ENCODE measurements around the gene GUCY2C.

Gene GUCY2C

DNA sequence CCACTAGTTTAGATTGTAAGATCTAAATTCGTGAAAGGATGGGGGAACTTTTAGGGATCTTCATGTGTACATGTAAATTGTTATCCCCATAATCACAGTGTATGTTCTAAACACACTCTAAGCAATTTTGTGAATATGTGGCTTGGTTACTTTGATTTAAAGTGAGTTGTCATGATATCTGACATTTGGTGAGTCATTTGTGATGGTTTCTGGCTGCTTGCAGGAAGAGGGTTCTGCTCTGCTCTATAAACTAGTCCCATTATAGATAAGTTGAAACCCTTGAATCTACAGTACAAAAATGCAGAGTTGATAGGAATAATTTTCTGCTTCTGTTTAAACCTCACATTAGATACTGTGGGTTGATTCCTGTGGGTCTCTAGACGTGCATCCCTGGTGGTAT, 14.8 kb downstream of the GUCY2C start:
- DNase-seq (ENCODE audit: low read depth): no peak

DNA sequence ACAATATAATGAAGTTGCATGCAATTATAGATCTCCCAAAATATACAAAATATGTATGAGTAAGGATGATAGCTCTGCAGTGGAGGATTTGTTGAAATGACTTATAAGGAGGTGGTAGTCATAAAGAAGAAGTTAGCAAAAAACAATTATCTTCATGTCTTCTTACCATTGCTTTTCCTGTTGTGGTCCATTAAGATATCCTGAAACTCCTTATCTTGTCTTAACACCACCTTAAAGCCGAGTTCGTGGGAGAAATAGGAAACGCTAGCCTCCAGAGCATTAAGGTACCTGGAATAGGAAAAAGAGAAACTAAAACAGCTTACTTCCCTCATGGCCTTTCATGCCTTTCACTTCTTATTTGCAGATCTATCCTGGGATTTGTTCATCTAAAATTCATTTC, 15.2 kb downstream of the GUCY2C start:
- no peak for DNase-seq (ENCODE audit: low read depth)

DNA sequence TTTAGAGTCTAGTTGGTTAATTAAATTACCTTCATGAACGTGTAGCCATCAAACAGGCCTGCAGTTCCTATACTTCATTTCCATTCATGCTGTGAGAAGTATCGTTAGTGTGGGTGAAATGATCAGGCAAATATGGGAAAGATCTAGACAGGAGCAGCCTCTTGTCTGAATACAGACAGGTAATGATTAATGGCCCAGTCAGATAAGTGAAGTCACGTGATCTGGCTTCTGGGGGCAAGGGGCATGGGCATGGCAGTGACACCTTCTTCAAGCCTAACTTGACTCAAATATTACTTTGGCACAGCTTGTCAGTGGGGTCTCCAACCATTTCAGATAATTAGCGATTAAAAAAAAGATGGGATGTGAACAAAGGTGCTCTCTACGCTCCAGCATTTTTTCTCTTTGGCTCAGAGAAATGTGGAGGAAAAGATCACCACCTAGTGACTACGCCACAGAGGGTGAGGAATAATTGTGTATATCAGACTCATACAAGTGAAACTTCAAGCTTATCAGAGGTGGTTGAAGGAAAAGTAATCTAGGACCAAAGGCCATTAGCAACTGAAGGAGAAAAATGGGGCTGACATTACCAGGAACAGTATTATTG, 17.8 kb downstream of the GUCY2C start:
- DNase-seq (ENCODE audit: low read depth): no peak

DNA sequence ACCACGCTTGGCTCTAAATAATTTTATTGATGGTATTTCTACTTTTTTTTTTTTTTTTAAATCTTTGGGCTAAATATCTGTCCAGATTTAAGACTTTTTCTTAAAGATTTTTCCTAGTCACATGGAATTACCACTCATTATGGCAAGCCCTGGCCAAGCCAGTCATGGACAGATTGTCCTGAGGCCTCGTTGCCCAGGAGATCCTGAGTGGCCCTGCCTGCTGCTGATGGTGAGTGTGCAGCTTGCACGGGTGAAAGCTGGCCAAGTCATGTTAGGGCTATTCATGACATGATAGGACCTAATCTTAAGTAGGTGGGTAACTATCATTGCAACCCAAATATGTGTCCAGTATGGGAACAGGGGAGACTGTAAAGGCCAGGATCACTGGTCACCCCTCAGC, 27.8 kb downstream of the GUCY2C start:
- DNase-seq (ENCODE audit: low read depth): no peak

DNA sequence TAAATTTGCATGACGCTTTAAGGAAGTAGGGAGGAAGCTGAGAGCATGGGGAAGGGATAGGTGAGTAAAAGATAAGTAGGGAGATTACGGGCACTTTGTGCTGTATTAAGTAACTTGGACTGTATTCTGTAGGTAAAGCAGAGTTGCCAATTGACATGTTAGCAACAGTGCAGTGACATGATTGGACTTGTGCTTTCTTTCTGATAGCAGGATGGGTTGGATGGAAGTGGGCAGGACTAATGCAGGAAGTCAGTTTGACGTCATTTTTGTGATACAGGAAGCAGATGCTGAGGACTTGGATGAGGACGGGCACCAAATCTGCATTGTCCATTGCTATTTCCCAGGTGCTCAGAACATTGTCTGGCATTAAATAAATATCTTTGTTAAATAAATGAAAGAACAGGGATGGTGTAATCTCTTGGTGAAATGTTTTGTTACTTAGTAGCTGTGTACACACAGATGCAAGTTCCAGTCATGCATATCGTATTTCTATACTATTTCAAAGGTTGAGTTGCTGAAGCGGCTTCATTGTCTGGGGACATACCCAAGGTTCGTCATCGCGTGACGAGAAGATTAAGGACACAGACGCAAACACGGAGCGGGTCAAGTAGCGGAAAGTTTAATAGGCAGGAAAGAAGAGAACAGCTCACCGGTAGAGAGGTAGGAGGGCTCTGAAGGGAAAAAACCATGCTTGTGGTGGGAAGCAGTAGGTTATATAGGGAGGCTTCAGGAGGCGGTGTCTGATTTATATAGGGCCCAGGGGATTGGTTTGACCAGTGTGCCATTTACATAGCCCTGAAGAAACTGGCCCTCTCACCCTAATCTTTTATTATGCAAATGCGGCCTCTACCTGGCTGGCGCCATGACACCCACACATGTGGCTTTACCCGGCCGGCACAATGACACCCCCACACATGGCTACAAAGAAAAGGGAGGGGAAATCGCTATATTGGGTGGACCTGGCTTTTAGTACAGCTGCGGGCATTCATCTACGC, 30.7 kb downstream of the GUCY2C start:
- no peak for DNase-seq (ENCODE audit: low read depth)

DNA sequence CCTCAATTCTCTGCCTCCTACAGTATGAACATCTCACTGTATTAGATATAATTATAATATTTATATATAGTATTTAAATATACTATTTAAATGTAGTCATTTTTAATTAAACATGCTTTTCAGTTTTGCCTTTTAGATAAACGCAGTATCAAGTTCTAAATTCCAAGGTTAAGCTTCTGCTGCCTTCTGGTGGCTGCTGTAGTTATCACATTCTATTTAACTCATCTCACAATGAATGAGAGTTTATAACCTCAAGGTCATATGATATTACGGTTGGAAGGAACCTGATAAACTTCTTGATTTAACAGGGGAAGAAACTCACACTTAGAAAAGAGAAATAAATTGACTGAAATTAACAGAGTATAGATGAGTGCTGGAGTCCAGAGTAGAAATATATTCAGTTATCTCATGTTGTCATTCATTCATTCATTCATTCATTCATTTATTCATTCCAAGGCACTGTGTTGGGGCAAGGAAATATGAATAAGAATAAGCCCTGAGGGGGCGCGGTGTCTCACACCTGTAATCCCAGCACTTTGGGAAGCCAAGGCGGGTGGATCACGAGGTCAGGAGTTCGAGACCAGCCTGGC, 31.9 kb downstream of the GUCY2C start:
- peak; percentile 12 for DNase-seq (ENCODE audit: low read depth)

DNA sequence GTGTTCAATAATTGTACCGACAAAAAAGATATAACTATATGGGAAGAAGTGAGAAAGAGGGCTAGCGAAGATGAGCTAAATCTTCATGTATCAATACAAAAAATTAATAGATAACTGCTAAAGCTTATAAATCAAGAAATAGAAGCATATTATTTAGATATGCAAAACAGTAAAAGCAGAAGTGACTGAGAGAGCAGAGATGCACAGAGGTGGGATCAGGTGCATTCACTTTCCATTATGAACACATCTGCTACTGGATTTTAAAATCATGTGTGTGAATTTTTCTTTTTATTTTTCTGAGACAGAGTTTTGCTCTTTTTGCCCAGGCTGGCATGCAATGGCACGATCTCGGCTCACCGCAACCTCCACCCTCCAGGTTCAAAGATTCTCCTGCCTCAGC, 33.4 kb downstream of the GUCY2C start:
- DNase-seq (ENCODE audit: low read depth): no peak

DNA sequence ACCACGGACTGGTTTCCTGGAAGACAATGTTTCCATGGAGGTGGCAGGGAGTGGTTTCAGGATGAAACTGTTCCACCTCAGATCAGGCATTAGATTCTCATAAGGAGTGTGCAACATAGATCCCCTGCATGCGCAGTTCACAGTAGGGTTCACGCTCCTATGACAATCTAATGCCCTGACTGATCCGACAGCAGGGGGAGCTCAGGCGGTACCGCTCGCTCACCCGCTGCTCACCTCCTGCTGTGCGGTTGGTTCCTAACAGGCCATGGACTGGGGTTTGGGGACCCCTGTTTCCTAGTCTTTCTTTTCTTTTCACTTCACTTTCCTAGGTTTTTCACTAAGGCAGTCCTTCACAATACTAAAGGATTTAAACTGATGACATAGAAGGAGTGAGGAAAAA, 39.6 kb downstream of the GUCY2C start:
- no peak for DNase-seq (ENCODE audit: low read depth)

DNA sequence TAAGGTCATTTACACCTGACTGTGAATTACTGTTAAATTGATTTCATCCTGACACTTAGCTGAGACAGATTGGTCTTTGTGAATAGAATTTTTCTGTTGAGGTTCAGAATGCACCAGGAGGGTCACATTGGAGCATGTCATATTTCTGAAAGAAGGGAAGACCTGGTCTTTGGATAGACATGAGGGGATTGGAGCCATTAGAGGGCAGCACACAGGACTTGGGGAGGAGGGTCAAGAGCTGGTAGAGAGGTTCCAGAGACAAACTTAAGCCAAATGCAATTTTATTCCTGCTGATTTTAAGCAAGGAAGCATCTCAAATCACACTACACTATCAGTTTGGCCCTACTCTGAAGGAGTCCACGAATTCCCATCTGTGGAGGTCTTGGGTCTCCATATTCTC, 41.1 kb downstream of the GUCY2C start:
- no peak for DNase-seq (ENCODE audit: low read depth)

DNA sequence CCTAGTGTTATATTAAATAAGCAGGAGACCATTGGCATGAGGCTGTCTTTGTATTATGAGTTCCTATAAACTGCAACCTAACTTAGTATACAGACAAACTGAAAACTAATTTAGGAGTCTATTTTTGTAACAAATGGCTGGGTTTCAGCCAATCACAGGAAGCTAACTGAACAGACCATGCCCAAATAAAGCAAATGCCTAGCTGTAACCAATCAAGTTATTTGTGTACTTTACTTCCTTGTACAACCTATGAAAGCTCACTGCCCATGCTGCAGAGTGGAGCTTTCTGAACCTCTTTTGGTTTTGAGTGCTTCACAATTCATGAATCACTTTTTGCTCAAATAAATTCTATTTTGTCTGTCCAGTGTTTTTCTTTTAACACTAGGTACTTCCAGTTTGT, 41.6 kb downstream of the GUCY2C start:
- no peak for DNase-seq (ENCODE audit: low read depth)

DNA sequence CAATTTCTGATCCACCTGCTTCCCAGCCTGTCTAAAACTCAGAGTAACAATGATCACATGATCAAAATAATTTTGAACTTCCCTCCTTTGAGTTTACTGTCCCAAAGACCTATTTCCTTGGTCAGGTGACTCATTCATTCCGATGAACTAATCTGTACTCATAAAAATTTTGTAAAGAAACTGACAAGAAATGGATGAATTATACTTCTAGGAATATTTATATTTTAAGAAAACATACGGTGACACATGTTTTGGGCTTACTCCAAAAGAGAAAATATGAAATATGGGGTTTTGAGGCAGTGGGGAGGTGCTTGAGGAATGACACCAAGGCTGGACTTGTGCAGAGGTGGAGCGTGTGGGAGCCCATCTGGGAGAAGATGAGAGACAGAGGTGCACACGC, 42.0 kb downstream of the GUCY2C start:
- no peak for DNase-seq (ENCODE audit: low read depth)

DNA sequence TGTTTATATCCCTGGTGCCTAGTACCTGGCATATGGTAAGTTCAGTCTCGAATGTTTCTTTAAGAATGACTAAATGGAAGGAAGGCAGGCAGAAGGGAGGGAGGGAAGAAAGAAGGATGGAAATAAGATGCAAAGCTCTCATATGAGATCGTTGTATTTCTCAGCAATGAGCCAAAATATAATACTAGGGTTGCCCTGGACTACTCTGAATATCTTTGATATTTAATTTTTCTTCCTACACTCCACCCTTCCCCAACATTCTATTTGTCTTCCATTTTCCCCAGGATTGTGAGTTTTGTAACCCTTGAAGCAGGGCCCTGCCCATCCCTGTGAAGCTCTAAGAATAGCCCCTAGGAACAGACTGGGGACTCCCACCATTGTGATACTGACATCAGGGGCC, 43.9 kb downstream of the GUCY2C start:
- no peak for DNase-seq (ENCODE audit: low read depth)

DNA sequence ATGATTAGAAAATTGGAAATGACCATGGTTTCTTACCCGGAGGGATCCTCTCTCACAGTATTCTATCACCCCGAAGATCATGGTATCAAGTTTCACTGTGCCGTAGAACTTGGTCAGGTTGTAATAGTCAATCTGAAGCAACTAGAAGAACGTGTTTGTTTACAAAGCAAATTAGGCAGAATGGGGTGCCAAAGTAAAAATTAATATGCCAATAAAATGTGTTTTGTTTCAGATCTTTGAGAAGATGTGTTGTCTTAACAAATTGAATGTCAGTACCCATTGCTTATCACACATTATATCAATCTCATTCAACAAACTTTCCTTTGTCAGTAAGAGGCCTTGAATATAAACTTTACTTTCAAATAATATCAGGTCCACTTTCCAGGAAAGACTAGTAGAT, 45.0 kb downstream of the GUCY2C start:
- no peak for DNase-seq (ENCODE audit: low read depth)

DNA sequence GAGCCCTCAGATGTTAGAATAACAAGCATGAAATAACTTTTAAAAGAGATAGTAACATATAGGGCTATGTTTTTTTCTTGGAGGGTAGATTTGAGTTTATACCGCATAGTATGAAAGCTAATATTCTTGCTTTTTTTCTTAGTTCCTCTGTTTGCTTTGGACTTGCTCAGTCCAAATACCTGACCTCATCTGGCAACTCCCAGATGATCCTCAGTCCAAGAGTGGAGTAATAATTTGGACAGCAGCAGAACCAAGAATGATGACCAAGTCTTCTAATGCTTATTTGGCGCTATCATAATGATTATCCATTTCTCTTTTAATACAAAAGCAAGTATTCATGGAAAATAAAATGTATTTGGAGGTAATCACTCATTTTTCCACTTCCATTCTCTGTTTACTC, 45.6 kb downstream of the GUCY2C start:
- no peak for DNase-seq (ENCODE audit: low read depth)

DNA sequence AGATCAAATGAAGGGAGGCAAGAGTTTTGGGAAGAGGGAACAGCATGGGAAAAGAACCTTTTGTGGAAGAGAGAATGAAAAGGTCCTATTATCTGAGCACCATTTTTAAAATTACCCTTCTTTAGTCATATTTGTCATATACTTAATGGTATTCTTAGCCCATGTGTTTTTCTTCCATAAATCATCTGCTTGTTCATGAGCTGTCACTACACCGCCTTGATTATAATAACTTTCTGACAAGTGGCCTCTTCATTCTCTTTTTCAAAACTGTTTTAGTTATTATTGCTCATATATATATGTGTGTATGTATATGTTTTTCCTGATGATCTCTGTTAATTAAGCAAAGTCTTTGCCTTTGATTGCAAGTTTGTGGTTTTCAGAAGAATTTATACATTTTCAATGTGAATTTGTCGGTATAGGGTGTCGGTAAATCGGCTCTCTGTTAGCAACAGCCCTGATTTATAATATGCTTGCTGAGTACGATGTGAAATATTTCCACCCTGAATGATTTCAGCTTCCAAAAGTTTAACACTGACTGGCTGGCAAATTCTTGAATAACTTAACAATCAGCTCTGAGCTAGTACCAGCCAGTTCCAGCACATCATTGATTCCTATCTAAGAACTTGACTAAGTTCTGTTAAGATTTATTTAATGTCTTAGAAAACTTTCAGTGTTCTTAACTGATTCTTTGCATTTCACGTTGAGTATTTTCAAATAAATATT, 49.2 kb downstream of the GUCY2C start:
- no peak for DNase-seq (ENCODE audit: low read depth)

DNA sequence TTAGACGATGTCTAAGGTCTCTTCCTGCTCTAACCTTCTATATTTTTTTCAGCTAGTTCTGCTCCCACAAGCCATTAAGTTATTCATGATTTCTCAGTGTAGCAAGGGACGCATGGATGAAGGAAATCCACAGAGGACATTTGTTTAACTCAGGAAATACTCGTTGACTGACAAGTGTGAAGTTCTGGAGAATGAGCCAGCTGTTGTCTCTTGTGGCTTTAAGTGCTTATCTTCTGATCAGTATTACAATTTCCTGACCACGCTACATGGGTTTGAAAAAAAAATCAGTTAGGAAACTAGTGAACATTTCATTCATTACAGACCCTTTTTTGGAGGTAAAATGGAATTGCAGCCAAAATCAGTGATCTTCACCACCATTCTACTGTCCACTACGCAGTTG, 53.1 kb downstream of the GUCY2C start:
- no peak for DNase-seq (ENCODE audit: low read depth)

DNA sequence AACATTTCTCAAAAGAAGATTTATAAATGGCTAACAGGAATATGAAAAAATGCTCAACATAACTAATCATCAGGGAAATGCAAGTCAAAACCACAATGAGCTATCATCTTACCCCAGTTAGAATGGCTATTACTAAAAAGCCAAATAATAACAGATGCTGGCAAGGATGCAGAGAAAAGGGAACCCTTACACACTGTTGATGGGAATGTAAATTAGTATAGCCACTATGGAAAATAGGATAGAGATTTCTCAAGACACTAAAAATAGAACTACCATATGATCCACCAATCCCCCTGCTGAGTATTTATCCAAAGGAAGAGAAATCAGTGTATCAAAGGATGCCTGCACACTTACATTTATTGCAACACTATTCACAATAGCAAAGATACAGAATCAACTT, 58.3 kb downstream of the GUCY2C start:
- DNase-seq (ENCODE audit: low read depth): no peak

DNA sequence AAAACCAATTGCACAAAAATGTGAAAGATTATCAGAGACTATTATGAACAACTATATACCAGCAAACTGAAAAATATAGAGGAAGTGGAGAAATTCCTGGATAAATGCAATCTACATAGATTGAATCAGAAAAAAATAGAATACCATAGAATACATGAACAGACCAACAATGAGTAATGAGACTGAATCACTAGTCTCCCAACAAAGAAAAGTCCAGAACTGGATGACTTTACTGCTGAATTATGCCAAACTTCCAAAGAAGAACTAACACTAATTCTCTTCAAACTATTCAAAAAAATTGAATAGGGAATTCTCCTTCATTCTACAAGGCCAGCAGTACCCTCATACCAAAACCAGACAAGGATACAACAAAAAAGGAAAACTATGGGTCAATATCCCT, 60.6 kb downstream of the GUCY2C start:
- DNase-seq (ENCODE audit: low read depth): no peak

DNA sequence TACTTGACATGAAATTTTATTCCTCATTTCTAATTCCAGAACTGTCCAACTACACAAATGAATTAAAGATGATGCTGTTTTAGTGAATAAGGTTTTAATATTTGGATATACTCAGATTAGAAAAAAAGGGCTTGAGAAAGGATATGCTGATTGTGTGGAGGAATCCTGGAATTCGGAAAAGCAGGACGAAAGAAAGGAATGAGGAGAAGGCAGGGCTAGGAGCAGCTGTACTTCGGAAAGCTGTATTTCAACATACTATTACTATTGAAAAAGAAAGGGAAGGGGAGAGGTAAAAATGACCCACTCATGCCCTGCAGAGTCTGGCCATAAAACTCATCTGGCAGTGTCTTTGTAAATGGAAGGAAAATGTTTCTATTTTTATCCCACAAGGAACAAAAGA, 65.6 kb downstream of the GUCY2C start:
- no peak for DNase-seq (ENCODE audit: low read depth)

DNA sequence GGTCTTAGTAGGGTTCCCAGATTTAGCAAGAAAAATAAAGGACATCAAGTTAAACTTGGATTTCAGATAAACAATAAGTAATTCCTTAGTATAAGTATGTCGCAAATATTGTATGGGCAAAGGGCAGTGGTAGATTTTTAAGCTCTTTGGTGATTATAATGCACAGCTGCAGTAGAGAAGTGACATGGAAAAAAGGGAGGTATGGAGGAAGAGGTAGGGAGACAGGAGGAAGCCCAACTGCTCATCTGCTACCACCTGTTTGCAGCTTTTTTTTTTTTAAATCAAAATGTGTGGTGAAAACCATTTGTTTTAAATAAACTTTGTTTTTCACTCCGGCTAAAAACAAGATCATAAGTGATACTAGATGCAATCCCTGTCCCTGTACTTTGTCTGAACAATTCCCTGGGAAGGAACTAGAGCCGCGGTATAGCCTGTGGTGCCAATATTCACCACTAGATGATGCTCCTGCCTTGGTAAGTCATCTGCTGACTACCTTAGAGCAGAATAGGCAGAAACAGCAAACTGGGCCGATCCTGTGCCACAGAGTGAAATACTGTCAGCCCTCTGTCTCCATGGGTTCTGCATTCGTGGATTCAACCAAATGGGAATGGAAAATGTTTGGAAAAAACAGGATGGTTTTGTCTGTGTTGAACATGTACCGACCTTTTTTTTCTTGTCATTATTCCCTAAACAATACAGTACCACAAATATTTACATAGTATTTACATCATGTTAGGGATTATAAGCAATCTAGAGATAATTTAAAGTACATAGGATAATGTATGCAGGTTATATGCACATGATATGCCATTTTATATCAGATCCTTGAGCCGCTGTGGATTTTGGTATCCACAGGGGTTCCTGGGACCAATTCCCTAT, 66.3 kb downstream of the GUCY2C start:
- DNase-seq (ENCODE audit: low read depth): peak; percentile 37

DNA sequence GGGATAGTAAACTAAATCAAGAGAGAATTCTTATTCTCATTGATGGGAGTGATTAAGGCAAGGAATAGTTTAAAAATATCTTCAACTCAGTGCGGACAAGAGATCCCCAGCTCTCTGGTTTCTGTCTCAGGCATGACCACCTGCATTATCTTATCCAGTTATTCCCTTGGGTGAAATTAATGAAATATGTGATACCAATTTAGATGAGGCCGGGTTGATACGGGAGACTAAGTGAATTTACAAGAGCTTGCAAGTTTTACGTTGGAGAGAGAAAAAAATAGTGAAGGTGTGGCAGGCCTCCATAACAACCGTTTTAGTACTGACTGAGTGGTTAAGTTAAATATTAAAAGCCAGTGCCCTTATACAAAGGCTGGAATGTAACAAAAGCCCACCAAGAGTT, 67.6 kb downstream of the GUCY2C start:
- no peak for DNase-seq (ENCODE audit: low read depth)

DNA sequence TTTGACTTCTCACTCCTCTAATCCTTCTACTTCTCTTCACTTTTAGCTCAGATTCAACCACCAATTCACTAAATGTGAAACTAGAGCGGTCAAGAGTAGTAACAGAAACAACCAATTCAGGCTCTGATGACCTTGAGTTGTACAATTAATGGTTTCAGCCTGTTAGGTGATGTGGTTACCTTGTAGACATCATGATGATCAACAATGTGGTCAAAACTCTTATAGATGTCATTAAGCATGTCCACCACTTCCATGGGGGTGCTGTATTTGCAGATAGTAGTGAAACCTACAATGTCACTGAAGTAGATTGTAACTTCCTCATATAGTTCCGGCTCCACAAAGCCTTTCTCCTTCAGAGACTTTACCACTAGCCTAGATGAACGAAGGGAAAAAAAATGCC, 74.6 kb downstream of the GUCY2C start:
- DNase-seq (ENCODE audit: low read depth): no peak

All from activated T-cell treated with anti-CD3 and anti-CD28 coated beads for 1 hour (primary cell).